Muscle of leg (tissue), 11 donors: ENCODE measurements around the gene ACP7. TPM values are rescaled to one million over a fixed set of nuclear protein-coding genes. Genes with fewer than 3 reads are reported as not detected.

Source experiments
- DNase-seq: peaks from one replicate; pipeline ENCODE4 v3.0.0; 2013
- H3K27ac ChIP-seq: one replicate; pipeline ENCODE4 v1.5.1; 2013; ENCODE audit warnings: mild to moderate bottlenecking, low read length, control low read depth
- H3K27me3 ChIP-seq: one replicate; pipeline ENCODE4 v1.6.1; 2013; ENCODE audit warnings: low read length; ENCODE audit not compliant: control insufficient read depth, insufficient read depth
- H3K36me3 ChIP-seq: one replicate; pipeline ENCODE4 v1.6.1; 2013; ENCODE audit warnings: low read length; ENCODE audit not compliant: control insufficient read depth, insufficient read depth
- H3K4me1 ChIP-seq: one replicate; pipeline ENCODE4 v1.6.1; 2013; ENCODE audit warnings: low read length; ENCODE audit not compliant: control insufficient read depth, insufficient read depth
- H3K4me3 ChIP-seq: one replicate; pipeline ENCODE4 v1.5.1; 2013; ENCODE audit warnings: low read length, control low read depth
- H3K9me3 ChIP-seq: replicated peaks from 2 replicates; pipeline ENCODE4 v1.6.1; 2013; ENCODE audit warnings: low read depth, low read length; ENCODE audit not compliant: control insufficient read depth
- WGBS: methylation state at CpG from one replicate; pipeline ENCODE4 v1.1.5; 2013; ENCODE audit warnings: missing lambda C conversion rate; ENCODE audit not compliant: insufficient coverage; 5-methylcytosine and 5-hydroxymethylcytosine counted together
- polyA plus RNA-seq, 8 donors: library from polyadenylated mRNA; unstranded; fragments of 120-200 nt; gene quantifications; one replicate each; pipeline versions ENCODE4 v1.2.1 to v1.2.3, GENCODE V29; 2013; ENCODE audit warnings: inconsistent platforms in 1 of 8, low replicate concordance in 1 of 8; ENCODE audit not compliant: insufficient read length in 8 of 8, insufficient read depth in 1 of 8
- total RNA-seq: library from RNA; stranded (reverse); fragments of 120-200 nt; gene quantifications from one replicate; pipeline ENCODE4 v1.2.4, GENCODE V29; 2013

Gene ACP7
- total and polyA plus RNA-seq, 9 donors: 0.05 to 0.28 (median 0.10) TPM; not detected in 1

- Histone ChIP-seq H3K4me1 (no peaks in the 10 kb centered on the region), H3K27me3 (peaks cover 5% of the 10 kb centered on the region), H3K9me3 (no peaks in the 10 kb centered on the region), H3K4me3 (no peak overlapping the region), H3K27ac (no peak overlapping the region), H3K36me3 (no peaks in the 10 kb centered on the region)
- no peak for DNase-seq
- WGBS: 83% methylated on average over 1 of the region's 6 CpGs
Observed at GRCh38 chr19:39074942-39075341, 9.2 kb upstream of the ACP7 start.

GRCh38 chr19:39077323-39077722 lies 6.8 kb upstream of the ACP7 start:
- DNase-seq: no peak
- H3K27ac ChIP-seq: no peak overlapping the region
- H3K9me3 ChIP-seq: no peaks in the 10 kb centered on the region
- H3K27me3 ChIP-seq: peaks cover 7% of the 10 kb centered on the region
- H3K4me1 ChIP-seq: no peaks in the 10 kb centered on the region
- 87% methylated on average over 11 of the region's 11 CpGs for WGBS
- no peak overlapping the region for H3K4me3 ChIP-seq
- no peaks in the 10 kb centered on the region for H3K36me3 ChIP-seq

GRCh38 chr19:39078436-39079200 lies 5.5 kb upstream of the ACP7 start:
- Histone ChIP-seq H3K4me1 (no peaks in the 10 kb centered on the region), H3K9me3 (no peaks in the 10 kb centered on the region), H3K36me3 (no peaks in the 10 kb centered on the region), H3K4me3 (no peak overlapping the region), H3K27ac (no peak overlapping the region), H3K27me3 (peaks cover 20% of the 10 kb centered on the region)
- WGBS: 83% methylated on average over 1 of the region's 7 CpGs
- DNase-seq: no peak

- Histone ChIP-seq H3K4me1 (no peaks in the 10 kb centered on the region), H3K4me3 (no peak overlapping the region), H3K36me3 (no peaks in the 10 kb centered on the region), H3K9me3 (no peaks in the 10 kb centered on the region), H3K27ac (no peak overlapping the region), H3K27me3 (peaks cover 38% of the 10 kb centered on the region)
- no peak for DNase-seq
- WGBS: no CpG with 5 or more reads among the region's 3 CpGs
Observed at GRCh38 chr19:39080431-39080830, 3.7 kb upstream of the ACP7 start.

GRCh38 chr19:39082167-39082566 lies 2.0 kb upstream of the ACP7 start:
- Histone ChIP-seq H3K27ac (no peak overlapping the region), H3K4me1 (no peaks in the 10 kb centered on the region), H3K36me3 (no peaks in the 10 kb centered on the region), H3K9me3 (no peaks in the 10 kb centered on the region), H3K4me3 (no peak overlapping the region), H3K27me3 (peaks cover 48% of the 10 kb centered on the region)
- DNase-seq: no peak
- WGBS: no CpG with 5 or more reads among the region's 7 CpGs

GRCh38 chr19:39082745-39083598 lies 1.2 kb upstream of the ACP7 start:
- DNase-seq: peak; percentile 13
- Histone ChIP-seq H3K4me1 (no peaks in the 10 kb centered on the region), H3K4me3 (no peak overlapping the region), H3K27ac (no peak overlapping the region), H3K9me3 (no peaks in the 10 kb centered on the region), H3K27me3 (peaks cover 47% of the 10 kb centered on the region), H3K36me3 (no peaks in the 10 kb centered on the region)
- WGBS: 10% methylated on average over 8 of the region's 15 CpGs

DNA sequence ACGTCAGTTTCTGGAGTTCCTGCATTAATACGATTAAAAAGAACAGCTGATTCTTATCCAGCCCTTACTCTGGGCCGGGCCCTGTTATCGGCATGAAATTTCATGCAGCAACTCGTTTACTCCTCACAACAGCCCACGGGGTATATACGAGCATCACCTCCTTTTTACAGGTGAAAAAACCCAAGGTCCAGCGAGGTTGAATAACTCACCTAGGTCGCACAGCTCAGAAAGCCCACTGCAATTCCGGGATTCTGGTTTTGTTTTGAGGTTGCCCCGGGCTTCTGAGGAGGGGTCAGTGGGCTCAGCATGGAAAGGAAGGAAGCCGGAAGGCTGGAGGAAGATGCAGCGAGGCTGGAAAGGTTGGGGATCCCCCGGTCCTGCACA lies 577 bp upstream of the ACP7 start:
- Histone ChIP-seq H3K27ac (peak overlapping the region; percentile 59), H3K4me3 (no peak overlapping the region), H3K4me1 (no peaks in the 10 kb centered on the region), H3K9me3 (no peaks in the 10 kb centered on the region), H3K36me3 (no peaks in the 10 kb centered on the region), H3K27me3 (peaks cover 51% of the 10 kb centered on the region)
- DNase-seq: no peak
- 6% methylated on average over 10 of the region's 14 CpGs for WGBS

DNA sequence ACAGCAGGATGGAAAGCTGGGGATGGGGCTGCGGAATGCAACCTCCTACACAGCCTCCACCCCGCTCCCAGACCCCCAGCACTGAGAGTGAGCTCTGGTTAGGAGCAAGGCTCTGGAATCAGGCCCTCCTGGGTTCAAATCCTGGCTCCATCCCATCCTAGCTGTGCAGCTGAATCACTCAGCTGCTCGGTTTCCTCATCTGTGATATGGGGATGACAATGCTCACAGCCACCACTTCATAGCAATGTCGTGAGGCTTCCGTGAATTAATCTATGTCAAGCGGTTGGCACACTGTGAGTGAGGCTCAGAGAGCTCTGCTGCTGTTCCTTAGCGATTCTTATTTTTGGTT lies 538 bp downstream of the ACP7 start:
- WGBS: 56% methylated on average over 5 of the region's 7 CpGs
- Histone ChIP-seq H3K27ac (no peak overlapping the region), H3K4me1 (no peaks in the 10 kb centered on the region), H3K4me3 (no peak overlapping the region), H3K36me3 (no peaks in the 10 kb centered on the region), H3K27me3 (peaks cover 51% of the 10 kb centered on the region), H3K9me3 (no peaks in the 10 kb centered on the region)
- no peak for DNase-seq

DNA sequence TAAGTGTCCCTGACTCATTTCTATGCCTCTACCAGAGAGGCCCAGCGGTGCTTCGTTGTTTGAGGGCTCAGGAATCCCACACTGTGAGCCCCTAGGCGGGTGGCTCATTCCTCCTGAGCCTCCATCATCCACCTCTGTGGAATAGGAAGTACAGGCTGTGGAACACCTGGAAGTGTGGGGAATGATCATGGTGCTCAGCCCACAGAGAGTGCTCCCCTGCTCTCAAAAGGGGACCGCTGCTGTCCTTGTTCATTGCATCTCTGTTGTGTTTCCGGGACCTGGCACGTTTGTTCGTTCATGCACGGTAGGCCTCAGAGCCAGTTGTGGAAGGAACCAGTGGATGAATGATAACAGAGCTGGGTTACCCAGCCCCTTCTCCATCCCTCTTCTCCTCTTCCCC lies 1.2 kb downstream of the ACP7 start:
- no peak overlapping the region for H3K27ac ChIP-seq
- H3K4me1 ChIP-seq: no peaks in the 10 kb centered on the region
- H3K4me3 ChIP-seq: no peak overlapping the region
- no peak for DNase-seq
- H3K36me3 ChIP-seq: no peaks in the 10 kb centered on the region
- WGBS: 61% methylated on average over 7 of the region's 8 CpGs
- H3K27me3 ChIP-seq: peaks cover 51% of the 10 kb centered on the region
- H3K9me3 ChIP-seq: no peaks in the 10 kb centered on the region

- no peaks in the 10 kb centered on the region for H3K9me3 ChIP-seq
- WGBS: 71% methylated on average over 1 of the region's 4 CpGs
Observed at GRCh38 chr19:39086386-39086785, 2.2 kb downstream of the ACP7 start.

More at GRCh38 chr19:39086386-39086785, 2.2 kb downstream of the ACP7 start:
- H3K4me1 ChIP-seq: no peaks in the 10 kb centered on the region
- H3K27me3 ChIP-seq: peaks cover 51% of the 10 kb centered on the region
- no peak for DNase-seq
- no peak overlapping the region for H3K27ac ChIP-seq
- no peaks in the 10 kb centered on the region for H3K36me3 ChIP-seq
- no peak overlapping the region for H3K4me3 ChIP-seq
